Measurements from ENCODE around the gene EFHD2. TPM values are rescaled to one million over a fixed set of nuclear protein-coding genes. Genes with fewer than 3 reads are reported as not detected.

The EFHD2 gene
- total RNA-seq, 4 donors from 2014 or later = 47.5 to 79.5 (median 61.0) TPM

GRCh38 chr1:15428815-15429435, 19.2 kb downstream of the EFHD2 start:
- Histone ChIP-seq H3K27me3 (no peaks in the 10 kb centered on the region), H3K4me3 (no peak overlapping the region), H3K27ac (no peak overlapping the region), H3K4me1 (peaks cover 13 to 46% (median 14%) of the 10 kb centered on the region in 3 donors), H3K36me3 (peaks cover 0 to 56% (median 6%) of the 10 kb centered on the region in 3 donors), H3K9me3 (no peaks in the 10 kb centered on the region)
- no peak for DNase-seq
- TF ChIP-seq POLR2A (IDR thresholded peaks at IDR 0.05) (no peak), CTCF (IDR thresholded peaks at IDR 0.05) (no peak)
- intact Hi-C loops (cut with DNase I) = no loop called here
- WGBS, 2 donors = 89 to 91% methylated on average over 5 to 6 of the region's 18 CpGs

- H3K27ac ChIP-seq = no peak overlapping the region
- H3K36me3 ChIP-seq = peaks cover 0 to 56% (median 6%) of the 10 kb centered on the region in 3 donors
- peaks cover 13 to 38% (median 14%) of the 10 kb centered on the region in 3 donors for H3K4me1 ChIP-seq
- DNase-seq = no peak
- intact Hi-C loops (cut with DNase I) = loop anchor here (2.0 kb wide), 1 partner anchor 107 kb away; no protein-coding TSS in a partner anchor
- H3K27me3 ChIP-seq = no peaks in the 10 kb centered on the region
- no peak overlapping the region for H3K4me3 ChIP-seq
- WGBS, 2 donors = 63 to 64% methylated on average over 10 to 19 of the region's 19 CpGs
- H3K9me3 ChIP-seq = no peaks in the 10 kb centered on the region
- TF ChIP-seq POLR2A (IDR thresholded peaks at IDR 0.05) = no peak
- no peak for TF ChIP-seq CTCF (IDR thresholded peaks at IDR 0.05)
Observed at GRCh38 chr1:15429701-15430149, 20.0 kb downstream of the EFHD2 start.

- intact Hi-C loops (cut with DNase I) = loop anchor here (2.0 kb wide), 1 partner anchor 108 kb away; no protein-coding TSS in a partner anchor
- 82 to 83% methylated on average over 7 to 12 of the region's 19 CpGs for WGBS, 2 donors
- H3K27me3 ChIP-seq = no peaks in the 10 kb centered on the region
Observed at GRCh38 chr1:15430787-15431570, 21.3 kb downstream of the EFHD2 start.

GRCh38 chr1:15431571-15431948, 21.9 kb downstream of the EFHD2 start:
- Histone ChIP-seq H3K27ac (no peak overlapping the region), H3K27me3 (no peaks in the 10 kb centered on the region), H3K4me1 (peaks cover 3 to 20% (median 10%) of the 10 kb centered on the region in 3 donors), H3K4me3 (no peak overlapping the region), H3K9me3 (no peaks in the 10 kb centered on the region), H3K36me3 (peaks cover 0 to 42% (median 6%) of the 10 kb centered on the region in 3 donors)
- 62 to 71% methylated on average over 4 of the region's 4 CpGs for WGBS, 2 donors
- no peak for DNase-seq
- intact Hi-C loops (cut with DNase I) = loop anchor here (2.0 kb wide), 1 partner anchor 109 kb away; no protein-coding TSS in a partner anchor
- TF ChIP-seq POLR2A (IDR thresholded peaks at IDR 0.05) (no peak), CTCF (IDR thresholded peaks at IDR 0.05) (no peak)

More at GRCh38 chr1:15430787-15431570, 21.3 kb downstream of the EFHD2 start:
- H3K27ac ChIP-seq = peak overlapping the region in 1 of 4 donors; percentile 10
- H3K9me3 ChIP-seq = no peaks in the 10 kb centered on the region
- no peak for TF ChIP-seq POLR2A (IDR thresholded peaks at IDR 0.05)
- TF ChIP-seq CTCF (IDR thresholded peaks at IDR 0.05) = peak; percentile 86 to 98 (median 96)
- H3K36me3 ChIP-seq = peaks cover 0 to 48% (median 6%) of the 10 kb centered on the region in 3 donors
- no peak overlapping the region for H3K4me3 ChIP-seq
- H3K4me1 ChIP-seq = peaks cover 8 to 26% (median 13%) of the 10 kb centered on the region in 3 donors
- DNase-seq = no peak

GRCh38 chr1:15432324-15432723, 22.6 kb downstream of the EFHD2 start:
- Histone ChIP-seq H3K4me1 (peaks cover 0 to 12% (median 2%) of the 10 kb centered on the region in 3 donors), H3K9me3 (no peaks in the 10 kb centered on the region), H3K4me3 (no peak overlapping the region), H3K36me3 (peaks cover 0 to 34% (median 6%) of the 10 kb centered on the region in 3 donors), H3K27me3 (no peaks in the 10 kb centered on the region), H3K27ac (no peak overlapping the region)
- TF ChIP-seq CTCF (IDR thresholded peaks at IDR 0.05) (no peak), POLR2A (IDR thresholded peaks at IDR 0.05) (no peak)
- WGBS, 2 donors = 67 to 100% methylated on average over 1 to 9 of the region's 9 CpGs
- no peak for DNase-seq
- intact Hi-C loops (cut with DNase I) = no loop called here
